ENCODE measurements around the gene SUSD3. TPM values are rescaled to one million over a fixed set of nuclear protein-coding genes. Genes with fewer than 3 reads are reported as not detected.

Gene SUSD3
- total and polyA plus RNA-seq, 4 donors: 4.1 to 19.2 (median 11.8) TPM

- TF ChIP-seq GABPA (IDR thresholded peaks at IDR 0.05 in 1 of 2, conservative IDR thresholded peaks at IDR 0.05 in 1 of 2) (no peak), HNF4A (conservative IDR thresholded peaks at IDR 0.05) (no peak), NR2F2 (IDR thresholded peaks at IDR 0.05) (no peak), FOXA2 (IDR thresholded peaks at IDR 0.05) (no peak), SP1 (IDR thresholded peaks at IDR 0.05) (no peak), YY1 (IDR thresholded peaks at IDR 0.05) (no peak), RAD21 (IDR thresholded peaks at IDR 0.05) (no peak), FOXA1 (IDR thresholded peaks at IDR 0.05) (no peak), TAF1 (conservative IDR thresholded peaks at IDR 0.05) (no peak)
- DNase-seq (ENCODE audit: low spot score): no peak
- no peaks in the 10 kb centered on the region for H3K9me3 ChIP-seq (ENCODE audit: control insufficient read depth in 4 of 4, low read length in 3 of 4)
- no peaks in the 10 kb centered on the region for H3K36me3 ChIP-seq (ENCODE audit: control insufficient read depth in 4 of 4, insufficient read depth in 3 of 4, low read depth in 1 of 4, low read length in 3 of 4)
- H3K27ac ChIP-seq (ENCODE audit: low read depth in 1 of 2, low read length in 2 of 2): no peak overlapping the region
- 86% methylated on average over 13 of the region's 13 CpGs for WGBS
- H3K9ac ChIP-seq (ENCODE audit: low read depth in 1 of 2, low read length in 2 of 2): no peak overlapping the region
- H3K27me3 ChIP-seq (ENCODE audit: control insufficient read depth in 4 of 4, insufficient read depth in 4 of 4, low read length in 3 of 4): no peaks in the 10 kb centered on the region
- no peak overlapping the region for H3K4me3 ChIP-seq (ENCODE audit: low read depth in 1 of 3, low read length in 3 of 3)
- peaks cover 0 to 3% (median 1%) of the 10 kb centered on the region in 4 donors for H3K4me1 ChIP-seq (ENCODE audit: control insufficient read depth in 4 of 4, insufficient read depth in 4 of 4, low read length in 3 of 4)
These were observed 21.5 kb upstream of the SUSD3 start for GRCh38 chr9:93036887-93037475.

DNA sequence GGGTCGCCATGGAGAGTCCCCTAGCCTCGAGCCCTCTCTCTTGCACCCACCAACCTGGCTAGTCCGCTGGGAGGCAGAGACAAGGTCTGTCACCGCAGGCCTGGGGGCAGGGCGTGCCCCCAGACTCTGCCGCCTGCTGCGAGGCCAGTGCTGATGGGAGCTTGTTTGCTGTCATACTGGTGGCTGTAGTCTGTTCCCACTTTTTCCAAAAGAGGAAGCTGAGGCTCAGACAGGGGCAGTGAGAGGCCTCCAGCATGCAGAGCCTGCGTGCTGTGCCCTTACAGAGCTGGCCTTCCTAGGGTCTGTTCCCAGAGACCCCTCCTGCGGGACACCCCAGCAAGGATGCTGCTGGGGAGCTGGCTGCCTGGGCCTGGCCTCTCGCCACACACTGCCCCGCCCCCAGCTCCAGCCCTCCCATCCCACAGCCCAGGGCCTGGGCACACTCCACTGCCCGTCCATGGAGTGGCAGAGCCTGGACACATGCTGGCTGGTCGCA, 21.0 kb upstream of the SUSD3 start:
- Histone ChIP-seq H3K27me3 (ENCODE audit: control insufficient read depth in 4 of 4, insufficient read depth in 4 of 4, low read length in 3 of 4) (no peaks in the 10 kb centered on the region), H3K4me1 (ENCODE audit: control insufficient read depth in 4 of 4, insufficient read depth in 4 of 4, low read length in 3 of 4) (peaks cover 0 to 3% (median 1%) of the 10 kb centered on the region in 4 donors), H3K27ac (ENCODE audit: low read depth in 1 of 2, low read length in 2 of 2) (no peak overlapping the region), H3K36me3 (ENCODE audit: control insufficient read depth in 4 of 4, insufficient read depth in 3 of 4, low read depth in 1 of 4, low read length in 3 of 4) (no peaks in the 10 kb centered on the region), H3K9ac (ENCODE audit: low read depth in 1 of 2, low read length in 2 of 2) (no peak overlapping the region), H3K9me3 (ENCODE audit: control insufficient read depth in 4 of 4, low read length in 3 of 4) (no peaks in the 10 kb centered on the region), H3K4me3 (ENCODE audit: low read depth in 1 of 3, low read length in 3 of 3) (no peak overlapping the region)
- TF ChIP-seq EGR1 (IDR thresholded peaks at IDR 0.05; ENCODE audit: low read depth in 2 of 2) (no peak), YY1 (IDR thresholded peaks at IDR 0.05) (no peak), NR2F2 (IDR thresholded peaks at IDR 0.05) (no peak), RAD21 (IDR thresholded peaks at IDR 0.05) (no peak), SP1 (IDR thresholded peaks at IDR 0.05) (no peak), HNF4G (IDR thresholded peaks at IDR 0.05) (no peak), JUND (IDR thresholded peaks at IDR 0.05) (no peak), HNF4A (conservative IDR thresholded peaks at IDR 0.05) (no peak), GABPA (IDR thresholded peaks at IDR 0.05 in 1 of 2, conservative IDR thresholded peaks at IDR 0.05 in 1 of 2) (no peak), TAF1 (conservative IDR thresholded peaks at IDR 0.05) (no peak), ZBTB33 (IDR thresholded peaks at IDR 0.05) (no peak), RXRA (IDR thresholded peaks at IDR 0.05) (no peak), FOXA1 (IDR thresholded peaks at IDR 0.05) (no peak), CTCF (IDR thresholded peaks at IDR 0.05; ENCODE audit: low read depth, low read length, missing input control) (no peak), REST (IDR thresholded peaks at IDR 0.05) (no peak), FOXA2 (IDR thresholded peaks at IDR 0.05) (no peak)
- TF ChIP-seq, protein P1, sequence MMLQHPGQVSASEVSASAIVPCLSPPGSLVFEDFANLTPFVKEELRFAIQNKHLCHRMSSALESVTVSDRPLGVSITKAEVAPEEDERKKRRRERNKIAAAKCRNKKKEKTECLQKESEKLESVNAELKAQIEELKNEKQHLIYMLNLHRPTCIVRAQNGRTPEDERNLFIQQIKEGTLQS (IDR thresholded peaks at IDR 0.05): no peak
- TF ChIP-seq, protein P2, sequence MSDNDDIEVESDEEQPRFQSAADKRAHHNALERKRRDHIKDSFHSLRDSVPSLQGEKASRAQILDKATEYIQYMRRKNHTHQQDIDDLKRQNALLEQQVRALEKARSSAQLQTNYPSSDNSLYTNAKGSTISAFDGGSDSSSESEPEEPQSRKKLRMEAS (IDR thresholded peaks at IDR 0.05): no peak
- DNase-seq (ENCODE audit: low spot score): no peak
- WGBS: 86% methylated on average over 13 of the region's 13 CpGs
